HUDEP-2 (cell line): ENCODE data around the gene TREML2.
A peak's percentile ranks its signal among the peaks of the same experiment; 100 is the strongest.
"Not testable (repeated sequence)": the region's sequence is repeated elsewhere in the genome, so short reads cannot be mapped to it uniquely, and the experiment has no call there.

Source experiments
- DNase-seq, 76 experiments: peaks; one replicate each; lab custom pipeline; 2025; ENCODE audit not compliant: unreplicated experiment in 76 of 76; lab: John Stamatoyannopoulos, UW

The TREML2 gene

GRCh38 chr6:41209547-41210320, 8.8 kb upstream of the TREML2 start:
- no peak for DNase-seq

- no peak for DNase-seq
Observed at GRCh38 chr6:41208439-41209106, 7.6 kb upstream of the TREML2 start.

GRCh38 chr6:41204156-41204555, 3.2 kb upstream of the TREML2 start:
- no peak for DNase-seq

- DNase-seq, result peak in 2 of 76 experiments; percentile 3 to 35
Observed at GRCh38 chr6:41201764-41202173, 820 bp upstream of the TREML2 start.

- peak in 34 of 76 experiments; percentile 5 to 66 (median 35) for DNase-seq
Observed at GRCh38 chr6:41200296-41200900, 551 bp downstream of the TREML2 start.

GRCh38 chr6:41199552-41200246, 1.2 kb downstream of the TREML2 start:
- peak in 10 of 76 experiments; percentile 4 to 32 (median 15) for DNase-seq

- DNase-seq, result no peak
Observed at GRCh38 chr6:41197234-41197633, 3.7 kb downstream of the TREML2 start.

- DNase-seq, result no peak
Observed at GRCh38 chr6:41194386-41194785, 6.6 kb downstream of the TREML2 start.

- DNase-seq, result no peak
Observed at GRCh38 chr6:41193884-41194283, 7.1 kb downstream of the TREML2 start.

- DNase-seq, result no peak
Observed at GRCh38 chr6:41193171-41193734, 7.7 kb downstream of the TREML2 start.

GRCh38 chr6:41191569-41191968, 9.4 kb downstream of the TREML2 start:
- peak in 27 of 76 experiments; percentile 6 to 53 (median 33) for DNase-seq

GRCh38 chr6:41190791-41191190, 10.2 kb downstream of the TREML2 start:
- no peak for DNase-seq

GRCh38 chr6:41189967-41190366, 11.0 kb downstream of the TREML2 start:
- no peak for DNase-seq

GRCh38 chr6:41189046-41189445, 11.9 kb downstream of the TREML2 start:
- not testable (repeated sequence) for DNase-seq

GRCh38 chr6:41187924-41188886, 12.7 kb downstream of the TREML2 start:
- no peak for DNase-seq

- no peak for DNase-seq
Observed at GRCh38 chr6:41186031-41186562, 14.9 kb downstream of the TREML2 start.

GRCh38 chr6:41184761-41185160, 16.2 kb downstream of the TREML2 start:
- DNase-seq, result no peak

- DNase-seq, result peak in 58 of 76 experiments; percentile 14 to 72 (median 46)
Observed at GRCh38 chr6:41182069-41183034, 18.6 kb downstream of the TREML2 start.
